SU-DHL-6 (cell line): Measurements from ENCODE around the gene TTI1.

Experiments used
- H2AFZ ChIP-seq: fragments of 200-600 bp; sonication (generic); 2 replicates; pipeline ENCODE4 v1.6.1; 2014; ENCODE audit warnings: low read depth, mild to moderate bottlenecking, moderate library complexity, mixed read lengths, antibody characterized with exemption, low read length; ENCODE audit not compliant: severe bottlenecking
- H3F3A ChIP-seq: fragments of 200-600 bp; shearing (Covaris generic); 2 replicates; pipeline ENCODE4 v1.6.0; 2016; ENCODE audit warnings: antibody characterized with exemption, mild to moderate bottlenecking; ENCODE audit not compliant: insufficient read depth
- H3K27ac ChIP-seq: fragments of 200-600 bp; sonication (generic); 2 replicates; pipeline ENCODE4 v1.5.1; 2016; ENCODE audit warnings: low read depth, mild to moderate bottlenecking, low read length, moderate library complexity, mixed read lengths
- H3K27me3 ChIP-seq: fragments of 200-600 bp; sonication (generic), shearing (Covaris generic); 2 replicates; pipeline ENCODE4 v1.6.0; 2014; ENCODE audit warnings: mild to moderate bottlenecking, low read length
- H3K36me3 ChIP-seq: fragments of 200-600 bp; sonication (generic); 2 replicates; pipeline ENCODE4 v1.6.1; 2014; ENCODE audit warnings: mild to moderate bottlenecking, low read length, mixed read lengths
- H3K4me2 ChIP-seq: fragments of 300-600, 200-600 bp; shearing (Covaris generic), sonication (generic); 2 replicates; pipeline ENCODE4 v1.6.0; 2014; ENCODE audit warnings: low read length, low read depth, mild to moderate bottlenecking; ENCODE audit not compliant: poor library complexity, severe bottlenecking
- H3K4me3 ChIP-seq: fragments of 200-600 bp; sonication (generic); 2 replicates; pipeline ENCODE4 v1.5.1; 2014; ENCODE audit warnings: antibody characterized with exemption, low read length, mild to moderate bottlenecking, mixed read lengths; ENCODE audit not compliant: insufficient read depth, poor library complexity, severe bottlenecking
- H3K79me2 ChIP-seq: fragments of 200-600 bp; sonication (generic); 2 replicates; pipeline ENCODE4 v1.6.1; 2014; ENCODE audit warnings: mild to moderate bottlenecking, low read length, moderate library complexity; ENCODE audit not compliant: insufficient read depth
- H3K9ac ChIP-seq: fragments of 200-600 bp; sonication (generic); 2 replicates; pipeline ENCODE4 v1.7.0; 2014; ENCODE audit warnings: mild to moderate bottlenecking, low read length
- H3K9me2 ChIP-seq: fragments of 200-600 bp; sonication (generic); replicated peaks from 2 replicates; pipeline ENCODE4 v1.6.1; 2014; ENCODE audit warnings: low read length; ENCODE audit not compliant: insufficient read depth
- H3K9me3 ChIP-seq: fragments of 200-600 bp; sonication (generic); 2 replicates; pipeline ENCODE4 v1.6.1; 2014; ENCODE audit warnings: low read length, mixed read lengths; ENCODE audit not compliant: insufficient read depth
- H4K20me1 ChIP-seq: fragments of 200-600 bp; sonication (generic); 2 replicates; pipeline ENCODE4 v1.6.1; 2014; ENCODE audit warnings: low read depth, mild to moderate bottlenecking, antibody characterized with exemption, low read length, moderate library complexity, mixed read lengths
- CTCF ChIP-seq: fragments of 200-600 bp; sonication (generic); IDR thresholded peaks from one replicate; pipeline ENCODE4 v1.5.1; 2017; ENCODE audit warnings: antibody characterized with exemption, mild to moderate bottlenecking, low read length, moderate library complexity; ENCODE audit not compliant: insufficient read depth, poor library complexity, severe bottlenecking
- EZH2phosphoT487 ChIP-seq: fragments of 200-600 bp; sonication (generic), shearing (Covaris generic); conservative IDR thresholded peaks from 2 replicates; pipeline ENCODE4 v1.6.1; 2018; ENCODE audit warnings: mild to moderate bottlenecking, antibody characterized with exemption, low read length, moderate library complexity, mixed read lengths

The TTI1 gene

GRCh38 chr20:38004416-38004815 lies 28.8 kb downstream of the TTI1 start:
- Histone ChIP-seq H3K4me3 (no peak overlapping the region), H3K4me2 (no peak overlapping the region), H3K9me2 (no peaks in the 10 kb centered on the region), H2AFZ (no peak overlapping the region), H4K20me1 (peaks cover 5% of the 10 kb centered on the region; the same call in 1 of the 2 replicates), H3F3A (no peaks in the 10 kb centered on the region), H3K27me3 (no peaks in the 10 kb centered on the region), H3K9me3 (no peaks in the 10 kb centered on the region), H3K9ac (no peak overlapping the region), H3K79me2 (peaks cover 20% of the 10 kb centered on the region), H3K27ac (no peak overlapping the region), H3K36me3 (peaks cover 10% of the 10 kb centered on the region; the same call in 1 of the 2 replicates)
- TF ChIP-seq EZH2phosphoT487 (no peak), CTCF (no peak)

GRCh38 chr20:38002422-38002821 lies 30.8 kb downstream of the TTI1 start:
- no peak overlapping the region for H3K9ac ChIP-seq
- no peaks in the 10 kb centered on the region for H3F3A ChIP-seq
- 0 out of 2 replicates have a peak, but pooled peaks cover 8% of the 10 kb centered on the region for H3K36me3 ChIP-seq
- no peak overlapping the region for H3K27ac ChIP-seq
- H4K20me1 ChIP-seq: no peaks in the 10 kb centered on the region; the same call in 1 of the 2 replicates
- no peaks in the 10 kb centered on the region for H3K27me3 ChIP-seq
- no peak overlapping the region for H3K4me2 ChIP-seq
- no peaks in the 10 kb centered on the region for H3K9me3 ChIP-seq
- H3K9me2 ChIP-seq: no peaks in the 10 kb centered on the region
- no peak for TF ChIP-seq EZH2phosphoT487
- peaks cover under 1% of the 10 kb centered on the region; the same call in 1 of the 2 replicates for H3K79me2 ChIP-seq
- no peak overlapping the region for H3K4me3 ChIP-seq
- no peak overlapping the region for H2AFZ ChIP-seq

- no peak overlapping the region for H3K4me2 ChIP-seq
- TF ChIP-seq EZH2phosphoT487 (no peak), CTCF (no peak)
Measured at GRCh38 chr20:38001981-38002380, 31.3 kb downstream of the TTI1 start.

GRCh38 chr20:38001173-38001875 lies 31.9 kb downstream of the TTI1 start:
- Histone ChIP-seq H3K27ac (no peak overlapping the region), H3K79me2 (no peaks in the 10 kb centered on the region), H3K4me2 (no peak overlapping the region), H3K27me3 (no peaks in the 10 kb centered on the region), H2AFZ (no peak overlapping the region), H4K20me1 (no peaks in the 10 kb centered on the region), H3F3A (no peaks in the 10 kb centered on the region), H3K9me2 (no peaks in the 10 kb centered on the region), H3K36me3 (0 out of 2 replicates have a peak, but pooled peaks cover 8% of the 10 kb centered on the region), H3K4me3 (no peak overlapping the region), H3K9me3 (no peaks in the 10 kb centered on the region), H3K9ac (no peak overlapping the region)
- TF ChIP-seq CTCF (no peak), EZH2phosphoT487 (no peak)

More at GRCh38 chr20:38001981-38002380, 31.3 kb downstream of the TTI1 start:
- no peaks in the 10 kb centered on the region for H3K79me2 ChIP-seq
- H3K4me3 ChIP-seq: no peak overlapping the region
- no peaks in the 10 kb centered on the region for H3K9me3 ChIP-seq
- no peak overlapping the region for H2AFZ ChIP-seq
- no peak overlapping the region for H3K27ac ChIP-seq
- H3K36me3 ChIP-seq: 0 out of 2 replicates have a peak, but pooled peaks cover 8% of the 10 kb centered on the region
- no peaks in the 10 kb centered on the region for H3F3A ChIP-seq
- no peak overlapping the region for H3K9ac ChIP-seq
- no peaks in the 10 kb centered on the region for H3K27me3 ChIP-seq
- no peaks in the 10 kb centered on the region for H4K20me1 ChIP-seq
- no peaks in the 10 kb centered on the region for H3K9me2 ChIP-seq
